ENCODE data around the gene CARD11. TPM values are rescaled to one million over a fixed set of nuclear protein-coding genes. Genes with fewer than 3 reads are reported as not detected.

CARD11 gene
- total and polyA plus RNA-seq, 2 donors (not counting 1 experiment from before 2014, with no cell fraction given), result 0.02 TPM; not detected in 1

DNA sequence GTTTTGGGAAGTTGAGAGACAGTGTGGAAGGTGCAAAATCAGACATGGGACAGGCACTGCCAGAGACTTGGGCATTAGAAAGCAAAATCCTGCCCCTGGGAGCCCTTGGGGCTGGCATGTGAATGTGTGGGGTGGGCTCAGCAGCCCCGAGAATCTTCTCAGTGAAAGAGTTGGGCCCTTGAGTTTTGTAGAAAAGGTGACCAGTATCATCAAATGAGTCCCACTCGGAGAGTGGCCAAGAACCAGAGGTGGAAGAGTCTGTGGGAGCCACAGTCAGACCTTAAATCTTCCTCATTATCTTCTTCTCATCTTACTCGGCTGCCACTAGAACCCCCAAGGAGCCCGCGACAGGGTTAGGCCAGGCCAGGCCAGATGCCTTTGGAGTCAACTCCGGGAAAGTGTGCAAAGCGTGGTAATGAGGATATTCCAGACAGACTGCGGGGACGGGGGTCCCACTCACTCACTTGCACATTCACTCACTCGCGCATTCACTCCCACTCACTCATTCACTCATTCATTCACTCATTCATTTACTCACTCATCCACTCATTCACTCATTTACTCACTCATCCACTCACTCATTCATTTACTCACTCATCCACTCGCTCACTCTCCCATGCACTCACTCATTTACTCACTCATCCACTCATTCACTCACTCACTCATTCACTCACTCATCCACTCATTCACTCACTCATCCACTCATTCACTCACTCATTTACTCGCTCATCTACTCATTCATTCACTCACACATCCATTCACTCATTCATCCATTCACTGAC lies 74.9 kb downstream of the CARD11 start:
- H3K79me2 ChIP-seq (ENCODE audit: control insufficient read depth, insufficient read depth, low read length), result no peaks in the 10 kb centered on the region
- H2AFZ ChIP-seq (ENCODE audit: low read length), result no peak overlapping the region
- TF ChIP-seq EZH2 (IDR thresholded peaks at IDR 0.05; ENCODE audit: low read length, missing control alignments) (no peak), CTCF (conservative IDR thresholded peaks at IDR 0.05 in 1 of 2, IDR thresholded peaks at IDR 0.05 in 1 of 2; ENCODE audit: low read depth in 1 of 2, low read length in 2 of 2) (no peak)
- no peaks in the 10 kb centered on the region for H3K36me3 ChIP-seq (ENCODE audit: control insufficient read depth, insufficient read depth, low read length)
- no peaks in the 10 kb centered on the region for H3K9me3 ChIP-seq (ENCODE audit: control insufficient read depth, insufficient read depth, low read depth, low read length)
- H3K4me2 ChIP-seq (ENCODE audit: extremely low read depth, insufficient read depth, low read length), result no peak overlapping the region
- no peaks in the 10 kb centered on the region for H3K4me1 ChIP-seq (ENCODE audit: control insufficient read depth, extremely low read depth, insufficient read depth, low read length)
- H3K27me3 ChIP-seq (ENCODE audit: control insufficient read depth, insufficient read depth, low read length), result no peaks in the 10 kb centered on the region
- H4K20me1 ChIP-seq (ENCODE audit: control insufficient read depth, extremely low read depth, insufficient read depth, low read length), result no peaks in the 10 kb centered on the region
- no peak overlapping the region for H3K4me3 ChIP-seq (replicated peaks in 1 of 4; ENCODE audit: control extremely low read depth in 1 of 4, insufficient read depth in 1 of 4, low read depth in 3 of 4, low read length in 4 of 4)
- no peak for DNase-seq (ENCODE audit: low read depth in 2 of 2)
- H3K9ac ChIP-seq (ENCODE audit: insufficient read depth, low read length), result no peak overlapping the region
- no peak overlapping the region for H3K27ac ChIP-seq (ENCODE audit: insufficient read depth, low read length)

- Histone ChIP-seq H3K27ac (ENCODE audit: insufficient read depth, low read length) (no peak overlapping the region), H3K36me3 (ENCODE audit: control insufficient read depth, insufficient read depth, low read length) (no peaks in the 10 kb centered on the region), H3K9ac (ENCODE audit: insufficient read depth, low read length) (no peak overlapping the region), H3K4me1 (ENCODE audit: control insufficient read depth, extremely low read depth, insufficient read depth, low read length) (no peaks in the 10 kb centered on the region), H3K4me2 (ENCODE audit: extremely low read depth, insufficient read depth, low read length) (no peak overlapping the region), H3K79me2 (ENCODE audit: control insufficient read depth, insufficient read depth, low read length) (no peaks in the 10 kb centered on the region), H2AFZ (ENCODE audit: low read length) (no peak overlapping the region), H3K4me3 (replicated peaks in 1 of 4; ENCODE audit: control extremely low read depth in 1 of 4, insufficient read depth in 1 of 4, low read depth in 3 of 4, low read length in 4 of 4) (no peak overlapping the region), H3K27me3 (ENCODE audit: control insufficient read depth, insufficient read depth, low read length) (no peaks in the 10 kb centered on the region), H4K20me1 (ENCODE audit: control insufficient read depth, extremely low read depth, insufficient read depth, low read length) (no peaks in the 10 kb centered on the region), H3K9me3 (ENCODE audit: control insufficient read depth, insufficient read depth, low read depth, low read length) (no peaks in the 10 kb centered on the region)
- no peak for TF ChIP-seq CTCF (conservative IDR thresholded peaks at IDR 0.05 in 1 of 2, IDR thresholded peaks at IDR 0.05 in 1 of 2; ENCODE audit: low read depth in 1 of 2, low read length in 2 of 2)
- no peak for TF ChIP-seq EZH2 (IDR thresholded peaks at IDR 0.05; ENCODE audit: low read length, missing control alignments)
- DNase-seq (ENCODE audit: low read depth in 2 of 2), result no peak
Observed at GRCh38 chr7:2968176-2968575, 75.5 kb downstream of the CARD11 start.

GRCh38 chr7:2967705-2968104 lies 76.0 kb downstream of the CARD11 start:
- DNase-seq (ENCODE audit: low read depth in 2 of 2), result no peak
- H3K79me2 ChIP-seq (ENCODE audit: control insufficient read depth, insufficient read depth, low read length), result no peaks in the 10 kb centered on the region
- H3K9me3 ChIP-seq (ENCODE audit: control insufficient read depth, insufficient read depth, low read depth, low read length), result no peaks in the 10 kb centered on the region
- no peak overlapping the region for H2AFZ ChIP-seq (ENCODE audit: low read length)
- no peaks in the 10 kb centered on the region for H3K27me3 ChIP-seq (ENCODE audit: control insufficient read depth, insufficient read depth, low read length)
- H4K20me1 ChIP-seq (ENCODE audit: control insufficient read depth, extremely low read depth, insufficient read depth, low read length), result no peaks in the 10 kb centered on the region
- H3K36me3 ChIP-seq (ENCODE audit: control insufficient read depth, insufficient read depth, low read length), result no peaks in the 10 kb centered on the region
- H3K9ac ChIP-seq (ENCODE audit: insufficient read depth, low read length), result no peak overlapping the region
- no peak overlapping the region for H3K27ac ChIP-seq (ENCODE audit: insufficient read depth, low read length)
- TF ChIP-seq EZH2 (IDR thresholded peaks at IDR 0.05; ENCODE audit: low read length, missing control alignments), result no peak
- no peak for TF ChIP-seq CTCF (conservative IDR thresholded peaks at IDR 0.05 in 1 of 2, IDR thresholded peaks at IDR 0.05 in 1 of 2; ENCODE audit: low read depth in 1 of 2, low read length in 2 of 2)
- H3K4me2 ChIP-seq (ENCODE audit: extremely low read depth, insufficient read depth, low read length), result no peak overlapping the region
- no peaks in the 10 kb centered on the region for H3K4me1 ChIP-seq (ENCODE audit: control insufficient read depth, extremely low read depth, insufficient read depth, low read length)
- no peak overlapping the region for H3K4me3 ChIP-seq (replicated peaks in 1 of 4; ENCODE audit: control extremely low read depth in 1 of 4, insufficient read depth in 1 of 4, low read depth in 3 of 4, low read length in 4 of 4)

Measured in fibroblast of lung (primary cell).